Heart right ventricle (tissue), 16 donors: ENCODE data around the gene PSMB10. TPM values are rescaled to one million over a fixed set of nuclear protein-coding genes. Genes with fewer than 3 reads are reported as not detected.

Source experiments
- ATAC-seq, 8 donors: fragments of 200-7000 bp; cut with Tn5 transposase; one replicate each; pipeline ENCODE4 v1.9.1; 2020; ENCODE audit warnings: mild to moderate bottlenecking in 8 of 8, moderate library complexity in 8 of 8, moderate number of reproducible peaks in 1 of 8
- DNase-seq, 2 donors: peaks; one replicate each; pipeline ENCODE4 v3.0.0-alpha.2; 2020
- H3K27ac ChIP-seq, 10 donors: fragments of 200-600 bp; sonication (generic) in 2 of 10; one replicate each; pipeline versions ENCODE4 v1.5.0 to v1.8.0; 2020 to 2022; ENCODE audit warnings: mild to moderate bottlenecking in 3 of 10
- H3K27me3 ChIP-seq, 7 donors: fragments of 200-600 bp; one replicate each; pipeline ENCODE4 v1.8.0; 2021 to 2022; ENCODE audit warnings: mild to moderate bottlenecking in 2 of 7
- H3K36me3 ChIP-seq, 9 donors: fragments of 200-600 bp; sonication (generic) in 1 of 9; one replicate each; pipeline versions ENCODE4 v1.5.0 to v1.8.0; 2020 to 2022; ENCODE audit warnings: mild to moderate bottlenecking in 2 of 9
- H3K4me1 ChIP-seq, 9 donors: fragments of 200-600 bp; sonication (generic) in 1 of 9; one replicate each; pipeline versions ENCODE4 v1.5.0 to v1.8.0; 2020 to 2022; ENCODE audit warnings: mild to moderate bottlenecking in 4 of 9
- H3K4me3 ChIP-seq, 10 donors: fragments of 200-600 bp; sonication (generic) in 2 of 10; one replicate each; pipeline versions ENCODE4 v1.5.0 to v1.8.0; 2020 to 2022; ENCODE audit warnings: mild to moderate bottlenecking in 7 of 10, moderate library complexity in 2 of 10
- H3K9me3 ChIP-seq, 11 donors: fragments of 200-600 bp in 10 of 11; sonication (generic) in 2 of 11; one replicate each; pipeline versions ENCODE4 v1.5.0 to v1.8.0; 2013 to 2022; ENCODE audit warnings: mild to moderate bottlenecking in 2 of 11, control low read depth in 1 of 11, moderate library complexity in 1 of 11
- WGBS, 2 donors: extraction: QIAGEN DNeasy Blood & Tissue Kit; methylation state at CpG; one replicate each; pipeline ENCODE4 v1.1.7; 2013; ENCODE audit warnings: inconsistent platforms in 1 of 2; 5-methylcytosine and 5-hydroxymethylcytosine counted together
- intact Hi-C, 10 donors: fragments of 100-400 bp; cut with DNase I; formaldehyde crosslinking; loops; one replicate each; pipeline versions ENCODE4 v1.11.1 to v1.14.2; 2022
- polyA plus RNA-seq, 2 donors: library from polyadenylated mRNA; stranded (reverse); fragments of 200-250 nt; gene quantifications; one replicate each; pipeline ENCODE4 v1.2.3, GENCODE V29; 2013
- total RNA-seq, 10 donors: library from RNA; stranded (reverse); fragmentation: NEBNext Ultra II Directional in 3 of 10; extraction: Animal tissue kit (Norgen Biotek cat#: 25700) in 3 of 10; gene quantifications; one replicate each; pipeline versions ENCODE4 v1.2.1 to v1.2.4, GENCODE V29; 2021 to 2023
- TF ChIP-seq, protein P1 (sequence below), 9 donors: fragments of 200-600 bp; sonication (generic) in 2 of 9; IDR thresholded peaks; one replicate each; pipeline versions ENCODE4 v1.5.0 to v1.8.0; 2021 to 2022; ENCODE audit warnings: antibody characterized with exemption in 9 of 9, mild to moderate bottlenecking in 5 of 9, moderate library complexity in 1 of 9
- donor health status: Arrhythmogenic right ventricular cardiomyopathy.
- donor health status: ischemic (EF 13 %, LVEDD 7.1; RV severe dilation, severe dysfunction).
- donor health status: healthy with polysubstance abuse.
- donor health status: DM: no; HTN: yes; CAD: no.
- donor health status: DM: no; HTN: no; CAD: no.
- donor health status: ischemic (EF 25% LVEDD 6.9; RV normal size, moderate dysfunction).
- donor health status: ischemic (EF 25% LVEDD 5.7; RV mildly dilated, moderate dysfunction).
- donor health status: healthy.
- donor health status: DM: yes; HTN: yes; CAD: no.
- donor health status: Ischemic cardiomyopathy.
- donor health status: ischemic (EF 35%, LVEDD 5.7; RV mildly dilated, moderate dysfunction).
- donor health status: nonischemic (EF 11% LVEDD 7.7; RV severe dilation, severe dysfunction).
- donor health status: DM: yes; HTN: yes; CAD: no.
- donor health status: PGD.
- donor health status: ischemic (EF 29% LVEDD 5.4; RV normal size, mild dysfunction).
- donor health status: nonischemic (EF 23%, LVEDD 6.1; RV moderate dilation, normal function).

PSMB10 gene
- total and polyA plus RNA-seq, 12 donors: 48.9 to 170 (median 63.6) TPM

DNA sequence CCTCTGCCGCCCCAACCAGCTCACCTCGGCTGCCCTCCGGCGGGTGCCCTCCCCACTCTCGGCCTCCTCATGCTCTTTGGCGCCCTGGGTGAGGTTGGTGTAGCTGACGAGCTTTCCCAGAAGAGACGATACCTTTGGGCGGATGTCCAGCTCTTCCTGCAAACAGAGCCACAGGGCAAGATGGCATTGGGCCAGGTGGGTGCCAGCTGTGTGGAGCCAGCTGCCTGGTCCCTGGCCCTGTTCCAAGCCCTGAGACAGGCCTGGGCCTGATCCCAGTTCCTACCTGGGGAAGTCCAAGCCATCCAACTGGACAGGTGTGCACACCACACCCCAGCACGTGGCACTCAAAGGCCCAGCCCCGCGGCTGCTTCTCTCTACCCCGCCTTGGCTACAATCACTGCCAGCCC is 24.9 kb upstream of the PSMB10 start:
- ATAC-seq: peak in 3 of 8 donors; percentile 5 to 36 (median 5)
- peak overlapping the region in 9 of 10 donors; percentile 85 to 100 (median 100) for H3K27ac ChIP-seq
- H3K4me3 ChIP-seq: no peak overlapping the region
- no peaks in the 10 kb centered on the region for H3K27me3 ChIP-seq
- peaks cover 0 to 84% (median 48%) of the 10 kb centered on the region in 9 donors for H3K36me3 ChIP-seq
- intact Hi-C loops: no loop called here
- TF ChIP-seq, protein P1, sequence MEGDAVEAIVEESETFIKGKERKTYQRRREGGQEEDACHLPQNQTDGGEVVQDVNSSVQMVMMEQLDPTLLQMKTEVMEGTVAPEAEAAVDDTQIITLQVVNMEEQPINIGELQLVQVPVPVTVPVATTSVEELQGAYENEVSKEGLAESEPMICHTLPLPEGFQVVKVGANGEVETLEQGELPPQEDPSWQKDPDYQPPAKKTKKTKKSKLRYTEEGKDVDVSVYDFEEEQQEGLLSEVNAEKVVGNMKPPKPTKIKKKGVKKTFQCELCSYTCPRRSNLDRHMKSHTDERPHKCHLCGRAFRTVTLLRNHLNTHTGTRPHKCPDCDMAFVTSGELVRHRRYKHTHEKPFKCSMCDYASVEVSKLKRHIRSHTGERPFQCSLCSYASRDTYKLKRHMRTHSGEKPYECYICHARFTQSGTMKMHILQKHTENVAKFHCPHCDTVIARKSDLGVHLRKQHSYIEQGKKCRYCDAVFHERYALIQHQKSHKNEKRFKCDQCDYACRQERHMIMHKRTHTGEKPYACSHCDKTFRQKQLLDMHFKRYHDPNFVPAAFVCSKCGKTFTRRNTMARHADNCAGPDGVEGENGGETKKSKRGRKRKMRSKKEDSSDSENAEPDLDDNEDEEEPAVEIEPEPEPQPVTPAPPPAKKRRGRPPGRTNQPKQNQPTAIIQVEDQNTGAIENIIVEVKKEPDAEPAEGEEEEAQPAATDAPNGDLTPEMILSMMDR (IDR thresholded peaks at IDR 0.05): no peak
- H3K9me3 ChIP-seq: no peaks in the 10 kb centered on the region
- H3K4me1 ChIP-seq: peaks cover 76 to 87% (median 82%) of the 10 kb centered on the region in 9 donors
- 63 to 74% methylated on average over 13 of the region's 13 CpGs for WGBS, 2 donors
- peak in 1 of 2 donors; percentile 54 for DNase-seq

DNA sequence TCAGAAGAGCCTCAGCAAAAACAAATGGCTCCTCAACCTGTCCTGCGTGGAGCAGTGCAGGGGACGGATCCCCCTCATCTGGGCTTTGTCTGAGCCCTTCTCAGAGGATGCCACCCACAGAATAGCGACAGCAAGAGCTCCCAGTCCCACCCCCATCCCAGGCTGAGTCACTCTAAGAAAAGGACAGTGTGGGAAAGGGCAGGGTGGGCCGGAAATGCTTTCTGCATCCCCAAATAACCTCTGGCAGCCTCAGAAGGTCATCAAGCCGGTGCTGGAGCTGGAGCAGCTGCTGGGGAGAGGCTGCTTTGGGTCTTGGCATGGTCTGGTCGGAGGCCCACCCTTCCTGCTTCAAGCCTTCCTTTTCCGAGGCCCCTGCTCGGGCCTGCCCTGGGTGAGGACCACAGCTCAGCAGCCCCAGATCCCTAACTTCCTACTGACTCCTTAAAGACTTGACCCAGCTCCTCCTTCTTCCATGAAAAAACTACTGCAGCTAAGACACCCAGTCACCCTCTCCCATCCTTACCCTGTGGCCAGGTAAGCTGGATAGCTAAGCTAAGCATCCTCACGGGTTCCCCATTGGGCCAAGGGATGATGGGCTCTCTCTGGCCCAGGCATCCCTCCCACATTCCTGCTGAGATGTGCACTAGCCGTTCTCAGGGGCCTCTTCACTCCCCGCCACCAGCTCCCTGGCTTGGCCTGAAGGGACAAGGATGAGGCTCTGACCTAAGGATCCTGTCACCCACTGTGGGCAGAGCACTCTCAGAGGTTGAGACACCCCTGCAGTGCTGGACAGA is 23.1 kb upstream of the PSMB10 start:
- Histone ChIP-seq H3K36me3 (peaks cover 0 to 92% (median 65%) of the 10 kb centered on the region in 9 donors), H3K4me1 (peaks cover 61 to 70% (median 64%) of the 10 kb centered on the region in 9 donors), H3K27me3 (no peaks in the 10 kb centered on the region), H3K4me3 (peak overlapping the region in 6 of 10 donors; percentile 7 to 31 (median 16)), H3K27ac (peak overlapping the region; percentile 75 to 100 (median 100)), H3K9me3 (no peaks in the 10 kb centered on the region)
- DNase-seq: peak; percentile 82 to 91
- intact Hi-C loops: no loop called here
- WGBS, 2 donors: 22 to 23% methylated on average over 11 of the region's 11 CpGs
- TF ChIP-seq, protein P1 (IDR thresholded peaks at IDR 0.05): no peak
- peak; percentile 75 to 92 (median 86) for ATAC-seq

DNA sequence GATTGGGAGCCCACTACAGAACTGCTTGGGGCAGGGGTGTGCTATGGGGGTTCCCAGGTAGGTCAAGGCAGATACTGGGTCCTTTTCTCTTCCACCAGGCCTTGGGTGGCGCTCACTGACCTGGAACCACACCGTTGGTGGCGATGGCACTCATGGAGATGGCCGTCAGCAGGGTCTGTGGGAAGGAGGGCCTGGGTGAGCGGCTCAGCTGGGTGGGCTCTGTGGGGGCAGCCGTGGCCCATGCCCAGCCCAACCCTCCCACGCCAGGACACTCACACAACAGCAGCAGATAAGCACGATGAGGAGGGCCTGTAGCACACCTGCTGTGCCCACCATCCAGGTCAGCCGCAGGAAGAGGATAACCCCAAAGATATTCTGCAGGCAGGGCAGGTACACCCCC is 21.0 kb upstream of the PSMB10 start:
- Histone ChIP-seq H3K4me3 (no peak overlapping the region), H3K36me3 (peaks cover 0 to 100% (median 84%) of the 10 kb centered on the region in 9 donors), H3K4me1 (peaks cover 40 to 60% (median 46%) of the 10 kb centered on the region in 9 donors), H3K9me3 (no peaks in the 10 kb centered on the region), H3K27me3 (no peaks in the 10 kb centered on the region), H3K27ac (peak overlapping the region in 7 of 10 donors; percentile 94 to 100 (median 100))
- TF ChIP-seq, protein P1 (IDR thresholded peaks at IDR 0.05): no peak
- DNase-seq (no peak), ATAC-seq (no peak)
- intact Hi-C loops: no loop called here
- WGBS, 2 donors: 95 to 96% methylated on average over 9 of the region's 9 CpGs

DNA sequence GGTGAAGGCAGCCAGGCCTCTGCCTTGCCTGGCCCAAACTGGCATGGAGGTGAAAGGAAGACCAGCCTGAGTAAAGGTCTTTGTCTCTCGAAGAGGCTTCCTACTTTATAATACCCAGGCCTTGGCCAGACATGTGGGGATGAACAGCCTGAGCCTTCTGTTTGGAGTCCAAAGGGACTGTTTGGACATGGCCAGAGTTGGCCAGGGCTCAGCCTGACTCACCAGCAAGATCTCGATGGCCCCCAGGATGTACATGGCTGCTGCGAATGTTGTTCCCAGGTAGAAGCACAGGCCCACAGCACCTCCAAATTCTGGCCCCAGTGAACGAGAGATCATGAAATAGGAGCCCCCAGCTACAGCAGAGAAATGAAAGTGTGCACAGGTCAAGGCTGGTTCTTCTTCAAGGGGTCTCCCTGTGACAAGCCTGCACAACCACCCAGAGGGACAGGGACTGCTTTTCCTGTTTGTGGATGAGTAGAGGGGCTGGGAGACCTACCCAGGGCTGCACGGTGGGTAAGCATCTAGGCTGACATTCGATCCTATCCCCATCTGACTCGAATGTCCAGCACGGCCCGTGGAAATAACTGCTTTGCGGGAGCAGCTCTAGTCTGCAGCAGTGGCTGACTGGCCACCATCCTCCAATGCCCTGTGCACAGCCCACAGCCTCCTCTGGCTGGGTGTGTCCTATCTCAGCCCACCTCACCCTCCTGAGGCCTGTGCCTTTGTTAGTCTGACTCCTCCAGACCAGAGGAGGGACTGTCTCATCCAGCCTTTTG is 18.0 kb upstream of the PSMB10 start:
- Histone ChIP-seq H3K36me3 (peaks cover 5 to 100% (median 91%) of the 10 kb centered on the region in 9 donors), H3K27ac (peak overlapping the region in 3 of 10 donors; percentile 28 to 53 (median 48)), H3K4me3 (no peak overlapping the region), H3K4me1 (peaks cover 20 to 50% (median 28%) of the 10 kb centered on the region in 9 donors), H3K27me3 (no peaks in the 10 kb centered on the region), H3K9me3 (no peaks in the 10 kb centered on the region)
- no peak for DNase-seq
- 87 to 88% methylated on average over 10 of the region's 10 CpGs for WGBS, 2 donors
- ATAC-seq: peak in 1 of 8 donors; percentile 16
- TF ChIP-seq, protein P1 (IDR thresholded peaks at IDR 0.05): no peak
- intact Hi-C loops: no loop called here
